ENCODE measurements around the gene SNX25.

DNA sequence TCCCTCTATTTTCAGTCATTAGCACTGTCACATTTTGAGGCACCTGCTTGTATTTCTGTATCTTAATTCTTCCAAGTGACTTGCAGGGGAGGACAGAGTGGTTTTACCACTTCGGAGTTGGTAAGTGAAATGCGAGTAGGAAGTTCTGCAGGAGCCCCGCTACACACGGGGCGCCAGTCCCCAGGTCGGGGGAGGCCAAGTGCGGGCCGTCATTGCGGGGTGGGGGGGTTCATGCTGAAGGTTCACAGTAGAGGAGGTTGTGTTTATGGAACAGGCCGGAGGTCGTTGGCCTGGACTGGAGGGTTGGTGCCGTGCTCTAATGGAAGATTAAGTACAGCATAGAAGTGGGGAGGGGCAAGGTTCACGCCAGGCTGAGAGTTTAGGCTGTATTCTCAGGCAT lies 142.3 kb downstream of the SNX25 start:
- TF ChIP-seq, protein P1, sequence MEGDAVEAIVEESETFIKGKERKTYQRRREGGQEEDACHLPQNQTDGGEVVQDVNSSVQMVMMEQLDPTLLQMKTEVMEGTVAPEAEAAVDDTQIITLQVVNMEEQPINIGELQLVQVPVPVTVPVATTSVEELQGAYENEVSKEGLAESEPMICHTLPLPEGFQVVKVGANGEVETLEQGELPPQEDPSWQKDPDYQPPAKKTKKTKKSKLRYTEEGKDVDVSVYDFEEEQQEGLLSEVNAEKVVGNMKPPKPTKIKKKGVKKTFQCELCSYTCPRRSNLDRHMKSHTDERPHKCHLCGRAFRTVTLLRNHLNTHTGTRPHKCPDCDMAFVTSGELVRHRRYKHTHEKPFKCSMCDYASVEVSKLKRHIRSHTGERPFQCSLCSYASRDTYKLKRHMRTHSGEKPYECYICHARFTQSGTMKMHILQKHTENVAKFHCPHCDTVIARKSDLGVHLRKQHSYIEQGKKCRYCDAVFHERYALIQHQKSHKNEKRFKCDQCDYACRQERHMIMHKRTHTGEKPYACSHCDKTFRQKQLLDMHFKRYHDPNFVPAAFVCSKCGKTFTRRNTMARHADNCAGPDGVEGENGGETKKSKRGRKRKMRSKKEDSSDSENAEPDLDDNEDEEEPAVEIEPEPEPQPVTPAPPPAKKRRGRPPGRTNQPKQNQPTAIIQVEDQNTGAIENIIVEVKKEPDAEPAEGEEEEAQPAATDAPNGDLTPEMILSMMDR (IDR thresholded peaks at IDR 0.05): no peak
- TF ChIP-seq POLR2A (IDR thresholded peaks at IDR 0.05): no peak

Measured in Peyer's patch (tissue), 4 donors.